Natural killer cell (primary cell): Measurements from ENCODE around the gene RPS6KA5. TPM values are rescaled to one million over a fixed set of nuclear protein-coding genes. Genes with fewer than 3 reads are reported as not detected.

Experiments used
- ATAC-seq, 3 donors: fragments of 150-1000 bp in 2 of 3; fragments of 200-7000 bp in 1 of 3; cut with Tn5 transposase; 1 replicate in 1 of 3; 2 replicates in 2 of 3; pipeline ENCODE4 v1.10.0; 2021; ENCODE audit warnings: mild to moderate bottlenecking in 2 of 3, moderate library complexity in 2 of 3
- DNase-seq, 2 donors: peaks; one replicate each; pipeline versions ENCODE4 v3.0.0 to v3.0.0-alpha.2; 2013 to 2021; ENCODE audit warnings: mixed read lengths in 1 of 2
- H3K27ac ChIP-seq: one replicate; pipeline ENCODE4 v1.5.1; 2013; ENCODE audit warnings: mild to moderate bottlenecking, low read length
- H3K27me3 ChIP-seq: one replicate; pipeline ENCODE4 v1.6.1; 2013; ENCODE audit warnings: low read length; ENCODE audit not compliant: control insufficient read depth, insufficient read depth
- H3K36me3 ChIP-seq: one replicate; pipeline ENCODE4 v1.6.1; 2013; ENCODE audit warnings: low read length; ENCODE audit not compliant: control insufficient read depth, insufficient read depth
- H3K4me1 ChIP-seq: one replicate; pipeline ENCODE4 v1.6.1; 2013; ENCODE audit warnings: low read length; ENCODE audit not compliant: control insufficient read depth, insufficient read depth
- H3K4me3 ChIP-seq: one replicate; pipeline ENCODE4 v1.5.1; 2013; ENCODE audit warnings: low read length
- H3K9me3 ChIP-seq: one replicate; pipeline ENCODE4 v1.6.1; 2013; ENCODE audit warnings: low read length; ENCODE audit not compliant: control insufficient read depth, insufficient read depth
- H3K27ac Mint-ChIP-seq, 2 donors: one replicate each; pipeline ENCODE4 v1.8.0; 2022; ENCODE audit warnings: mild to moderate bottlenecking in 2 of 2, mixed read lengths in 2 of 2, moderate library complexity in 1 of 2
- H3K27me3 Mint-ChIP-seq, 2 donors: one replicate each; pipeline ENCODE4 v1.8.0; 2022; ENCODE audit warnings: low read depth in 2 of 2, mixed read lengths in 2 of 2
- H3K36me3 Mint-ChIP-seq: one replicate; pipeline ENCODE4 v1.8.0; 2022; ENCODE audit warnings: mixed read lengths
- H3K4me1 Mint-ChIP-seq, 2 donors: one replicate each; pipeline ENCODE4 v1.8.0; 2022; ENCODE audit warnings: mixed read lengths in 2 of 2
- H3K4me3 Mint-ChIP-seq: one replicate; pipeline ENCODE4 v1.8.0; 2022; ENCODE audit warnings: mild to moderate bottlenecking, moderate library complexity, mixed read lengths
- H3K9me3 Mint-ChIP-seq, 2 donors: one replicate each; pipeline ENCODE4 v1.8.0; 2022; ENCODE audit warnings: mixed read lengths in 2 of 2
- CTCF ChIP-seq: fragments of 200-600 bp; IDR thresholded peaks from one replicate; pipeline ENCODE4 v1.8.0; 2022; ENCODE audit warnings: antibody characterized with exemption
- WGBS: methylation state at CpG from one replicate; pipeline ENCODE4 v1.1.7; 2013; ENCODE audit warnings: missing lambda C conversion rate; ENCODE audit not compliant: insufficient coverage; 5-methylcytosine and 5-hydroxymethylcytosine counted together
- intact Hi-C: fragments of 100-400 bp; cut with micrococcal nuclease; formaldehyde crosslinking; loops from one replicate; pipeline ENCODE4 v1.14.2; 2022
- total RNA-seq, 4 donors: library from RNA; stranded (reverse); fragments of 120-200 nt in 1 of 4; gene quantifications; one replicate each; pipeline versions ENCODE4 v1.2.3 to v1.2.4, GENCODE V29; 2013 to 2022

Gene RPS6KA5
- total RNA-seq, 3 donors from 2014 or later (not counting 1 experiment from before 2014, with no cell fraction given): 24.1 to 28.5 (median 27.9) TPM

- Histone ChIP-seq H3K4me3 (no peak overlapping the region), H3K4me1 (no peaks in the 10 kb centered on the region), H3K9me3 (no peaks in the 10 kb centered on the region), H3K27me3 (no peaks in the 10 kb centered on the region), H3K27ac (no peak overlapping the region), H3K36me3 (no peaks in the 10 kb centered on the region)
- no peaks in the 10 kb centered on the region for H3K36me3 Mint-ChIP-seq
- ATAC-seq (no peak), DNase-seq (no peak)
- H3K9me3 Mint-ChIP-seq: no peaks in the 10 kb centered on the region
- TF ChIP-seq CTCF: no peak
- no peaks in the 10 kb centered on the region for H3K4me1 Mint-ChIP-seq
- intact Hi-C loops: no loop called here
- no peaks in the 10 kb centered on the region for H3K27me3 Mint-ChIP-seq
- no peak overlapping the region for H3K27ac Mint-ChIP-seq
- H3K4me3 Mint-ChIP-seq: no peak overlapping the region
These were observed 207.3 kb downstream of the RPS6KA5 start for GRCh38 chr14:90853116-90853515.

- no peak for TF ChIP-seq CTCF
- H3K9me3 Mint-ChIP-seq: no peaks in the 10 kb centered on the region
- H3K27me3 ChIP-seq: no peaks in the 10 kb centered on the region
- DNase-seq: no peak
- no peak for ATAC-seq
- H3K4me1 ChIP-seq: no peaks in the 10 kb centered on the region
- H3K4me3 ChIP-seq: no peak overlapping the region
- no peaks in the 10 kb centered on the region for H3K9me3 ChIP-seq
- WGBS: 100% methylated on average over 2 of the region's 5 CpGs
- no peaks in the 10 kb centered on the region for H3K36me3 ChIP-seq
- H3K4me3 Mint-ChIP-seq: no peak overlapping the region
- H3K27ac ChIP-seq: no peak overlapping the region
- H3K27ac Mint-ChIP-seq: no peak overlapping the region
- H3K4me1 Mint-ChIP-seq: no peaks in the 10 kb centered on the region
- H3K27me3 Mint-ChIP-seq: no peaks in the 10 kb centered on the region
- H3K36me3 Mint-ChIP-seq: no peaks in the 10 kb centered on the region
- intact Hi-C loops: no loop called here
These were observed 209.0 kb downstream of the RPS6KA5 start for GRCh38 chr14:90851327-90852036.

GRCh38 chr14:90850487-90850886 is 210.0 kb downstream of the RPS6KA5 start:
- no peak overlapping the region for H3K4me3 Mint-ChIP-seq
- Histone ChIP-seq H3K36me3 (no peaks in the 10 kb centered on the region), H3K27me3 (no peaks in the 10 kb centered on the region), H3K4me1 (no peaks in the 10 kb centered on the region), H3K27ac (no peak overlapping the region), H3K4me3 (no peak overlapping the region), H3K9me3 (no peaks in the 10 kb centered on the region)
- no peak overlapping the region for H3K27ac Mint-ChIP-seq
- H3K9me3 Mint-ChIP-seq: no peaks in the 10 kb centered on the region
- H3K36me3 Mint-ChIP-seq: no peaks in the 10 kb centered on the region
- H3K27me3 Mint-ChIP-seq: no peaks in the 10 kb centered on the region
- H3K4me1 Mint-ChIP-seq: no peaks in the 10 kb centered on the region
- no peak for TF ChIP-seq CTCF
- ATAC-seq (no peak), DNase-seq (no peak)
- 78% methylated on average over 3 of the region's 3 CpGs for WGBS
- intact Hi-C loops: no loop called here
